GM21529 (cell line): Measurements from ENCODE around the gene CHAC2.
A peak's percentile ranks its signal among the peaks of the same experiment; 100 is the strongest.
"Not testable (repeated sequence)": the region's sequence is repeated elsewhere in the genome, so short reads cannot be mapped to it uniquely, and the experiment has no call there.

ENCODE experiments used
- ATAC-seq: cut with Tn5 transposase; IDR thresholded peaks from one replicate; pipeline ENCODE4 v1.9.1; 2021; ENCODE audit not compliant: unreplicated experiment

CHAC2 gene

GRCh38 chr2:53777134-53777533 is 9.5 kb downstream of the CHAC2 start:
- ATAC-seq = no peak

DNA sequence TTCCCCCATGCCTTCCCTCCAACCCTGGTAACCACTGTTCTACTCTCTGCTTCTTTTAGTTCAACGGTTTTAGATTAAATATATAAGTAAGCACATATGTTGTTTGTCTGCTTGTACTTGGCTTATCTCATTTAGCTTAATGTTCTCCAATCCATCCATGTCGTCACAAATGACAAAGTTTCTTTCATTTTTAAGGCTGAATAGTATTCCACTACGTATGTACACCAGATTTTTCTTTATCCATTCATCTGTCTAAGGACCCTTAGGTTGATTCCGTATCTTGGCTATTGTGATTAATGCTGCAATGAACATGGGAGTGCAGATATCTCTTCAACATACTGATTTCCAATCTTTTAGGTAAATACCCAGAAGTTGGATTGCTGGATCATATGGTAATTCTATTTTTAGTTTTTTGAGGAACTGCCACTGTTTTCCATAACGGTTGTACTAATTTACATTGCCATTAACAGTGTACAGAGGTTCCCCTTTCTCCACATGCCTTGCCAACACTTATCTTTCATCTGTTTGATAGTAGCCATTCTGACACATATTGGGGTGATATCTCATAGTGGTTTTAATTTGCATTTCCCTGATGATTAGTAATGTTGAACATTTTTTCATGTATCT is 11.0 kb downstream of the CHAC2 start:
- no peak for ATAC-seq

DNA sequence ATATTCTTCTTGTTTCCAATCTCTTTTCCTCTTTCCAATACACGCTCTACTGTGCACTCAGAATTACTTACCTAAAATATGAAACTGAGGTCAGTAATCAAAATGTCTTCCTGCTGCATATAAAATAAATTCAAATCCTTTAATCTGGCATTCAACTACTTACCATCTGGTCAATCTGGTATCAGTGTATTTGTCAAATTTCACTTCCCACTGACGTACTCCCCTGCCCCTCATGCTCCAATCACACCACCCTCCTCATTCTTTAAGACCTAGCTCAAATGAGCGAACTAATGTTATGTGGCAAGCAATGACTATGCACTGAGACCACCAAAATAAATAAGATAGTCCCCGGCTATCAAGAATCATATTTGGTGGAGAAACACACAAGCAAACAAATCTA is 12.5 kb downstream of the CHAC2 start:
- ATAC-seq = no peak

DNA sequence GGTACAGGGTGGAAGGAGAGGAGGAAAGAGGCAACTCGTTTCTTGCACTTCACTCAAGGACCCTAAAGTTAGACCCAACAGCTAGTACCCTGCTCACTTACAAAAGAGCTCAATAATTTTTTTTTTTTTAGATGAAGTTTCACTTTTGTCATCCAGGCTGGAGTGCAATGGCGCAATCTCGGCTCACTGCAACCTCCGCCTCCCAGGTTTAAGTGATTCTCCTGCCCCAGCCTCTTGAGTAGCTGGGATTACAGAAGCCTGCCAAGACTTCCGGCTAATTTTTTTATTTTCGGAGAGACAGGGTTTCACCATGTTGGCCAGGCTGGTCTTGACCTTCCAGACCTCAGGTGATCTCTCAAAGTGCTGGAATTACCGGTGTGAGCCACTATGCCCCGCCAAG is 15.1 kb downstream of the CHAC2 start:
- no peak for ATAC-seq

DNA sequence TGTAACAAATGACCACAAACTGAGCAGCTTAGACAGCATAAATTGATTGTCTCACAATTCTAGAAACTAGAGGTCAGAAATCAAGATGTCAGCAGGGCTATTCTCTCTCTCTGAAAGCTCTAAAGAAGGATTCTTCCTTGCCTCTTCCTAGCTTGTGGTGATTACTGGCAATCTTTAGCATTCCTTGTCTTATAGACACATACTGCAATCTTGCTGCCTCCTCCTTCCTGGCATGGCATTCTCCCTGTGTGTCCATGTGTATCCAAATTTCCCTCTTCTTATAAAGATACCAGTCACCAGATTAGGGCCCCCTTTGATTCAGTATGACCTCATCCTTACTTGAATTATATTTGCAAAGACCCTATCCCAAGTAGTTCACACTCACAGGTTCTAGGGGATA is 16.8 kb downstream of the CHAC2 start:
- no peak for ATAC-seq

DNA sequence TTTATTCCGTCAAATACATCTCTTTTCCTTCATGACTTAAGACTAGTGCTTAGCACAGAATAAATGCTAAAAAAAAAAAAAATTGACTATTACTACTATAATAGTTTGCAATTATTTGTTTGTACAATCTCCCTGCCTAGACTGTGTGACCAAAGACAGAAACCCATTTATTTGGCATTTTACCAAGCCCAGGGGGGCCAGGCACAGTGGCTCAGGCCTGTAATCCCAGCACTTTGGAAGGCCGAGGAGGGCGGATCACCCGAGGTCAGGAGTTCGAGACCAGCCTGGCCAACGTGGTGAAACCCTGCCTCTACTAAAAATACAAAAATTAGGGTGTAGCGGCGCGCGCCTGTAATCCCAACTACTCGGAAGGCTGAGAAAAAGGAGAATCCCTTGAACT is 17.8 kb downstream of the CHAC2 start:
- no peak for ATAC-seq

DNA sequence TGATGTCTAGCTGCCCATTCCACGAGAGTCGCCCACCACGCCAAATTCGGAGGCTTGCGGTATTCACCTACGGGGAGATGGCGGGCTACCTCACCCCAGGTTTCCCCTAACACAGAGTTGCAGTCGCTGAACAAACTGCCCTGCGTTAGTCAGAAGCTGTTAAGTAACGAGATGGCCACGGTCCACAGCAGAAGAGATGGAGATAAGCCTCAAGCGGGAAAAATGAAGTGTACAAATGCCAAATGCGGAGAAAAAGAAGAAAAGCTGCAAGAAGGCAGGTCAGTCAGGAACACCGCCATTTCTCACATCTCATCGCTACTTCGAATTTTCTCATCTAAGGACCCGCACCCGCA is 18.7 kb downstream of the CHAC2 start:
- peak; percentile 3 for ATAC-seq

- peak; percentile 95 for ATAC-seq
Measured at GRCh38 chr2:53786705-53787613, 19.4 kb downstream of the CHAC2 start, which contains the start of the genes ASB3 and ERLEC1. ASB3 (minus strand) TSS chr2:53786953; CDS start chr2:53765572, 21,381 bp downstream. ERLEC1 (plus strand) TSS chr2:53787044; CDS start chr2:53787211, 167 bp downstream.

DNA sequence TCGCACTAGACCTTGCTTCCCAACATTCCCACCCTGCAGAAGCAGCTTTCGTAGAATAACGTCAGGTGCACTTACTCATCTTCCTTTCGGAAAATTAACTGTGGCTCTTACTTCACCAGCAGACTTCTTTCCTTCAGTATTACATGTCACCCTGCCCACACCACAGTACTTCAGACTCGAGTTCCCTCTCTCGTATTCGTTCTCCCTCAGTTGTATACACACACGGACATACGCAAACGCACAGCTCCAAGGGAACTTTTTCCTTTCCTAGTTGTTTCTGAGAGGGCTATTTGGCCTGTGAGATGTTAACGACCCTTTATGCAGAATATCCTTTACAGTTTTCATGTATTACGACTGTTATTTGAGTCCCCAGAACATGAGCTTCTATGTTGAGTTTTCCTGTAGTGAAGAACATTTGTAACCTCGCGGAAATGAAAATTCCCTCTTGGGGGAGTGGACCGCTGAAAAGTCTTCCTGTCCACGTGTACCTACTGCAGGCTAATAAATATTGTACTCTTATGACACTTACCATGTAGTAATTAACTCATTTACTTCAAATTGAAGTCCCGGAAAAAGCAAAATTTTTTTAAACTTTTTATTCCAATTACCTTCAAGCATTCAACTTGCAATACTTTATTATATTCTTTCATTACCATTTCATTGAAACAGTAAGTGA is 20.1 kb downstream of the CHAC2 start:
- ATAC-seq = no peak

GRCh38 chr2:53793261-53793660 is 25.7 kb downstream of the CHAC2 start:
- no peak for ATAC-seq

GRCh38 chr2:53793821-53794220 is 26.2 kb downstream of the CHAC2 start:
- ATAC-seq = no peak

GRCh38 chr2:53801547-53801946 is 33.9 kb downstream of the CHAC2 start:
- ATAC-seq = no peak

DNA sequence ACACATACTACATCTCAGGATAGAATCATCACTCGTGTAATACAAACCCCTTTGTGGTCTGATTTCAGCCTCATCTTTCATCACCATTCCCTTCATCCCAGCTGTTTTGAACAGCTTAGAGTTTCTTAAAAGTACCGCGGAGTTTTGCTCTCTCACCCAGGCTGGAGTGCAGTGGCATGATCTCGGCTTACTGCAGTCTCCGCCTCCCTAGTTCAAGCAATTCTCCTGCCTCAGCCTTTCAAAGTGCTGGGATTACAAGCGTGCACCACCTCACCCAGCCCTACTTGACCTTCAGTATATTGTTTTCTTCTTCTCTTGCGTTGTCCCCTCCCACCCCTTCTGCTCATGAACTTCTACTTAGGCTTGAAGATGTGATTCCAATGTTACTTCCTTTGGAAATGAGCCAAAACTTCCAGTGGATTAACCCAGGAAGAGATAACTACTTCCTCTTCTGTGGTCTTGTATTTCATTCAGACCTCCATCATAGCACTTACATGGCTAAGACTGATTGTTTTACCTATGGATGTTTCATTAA is 35.1 kb downstream of the CHAC2 start:
- no peak for ATAC-seq

GRCh38 chr2:53811601-53812000 is 44.0 kb downstream of the CHAC2 start:
- ATAC-seq = no peak

GRCh38 chr2:53813151-53813550 is 45.5 kb downstream of the CHAC2 start:
- no peak for ATAC-seq

DNA sequence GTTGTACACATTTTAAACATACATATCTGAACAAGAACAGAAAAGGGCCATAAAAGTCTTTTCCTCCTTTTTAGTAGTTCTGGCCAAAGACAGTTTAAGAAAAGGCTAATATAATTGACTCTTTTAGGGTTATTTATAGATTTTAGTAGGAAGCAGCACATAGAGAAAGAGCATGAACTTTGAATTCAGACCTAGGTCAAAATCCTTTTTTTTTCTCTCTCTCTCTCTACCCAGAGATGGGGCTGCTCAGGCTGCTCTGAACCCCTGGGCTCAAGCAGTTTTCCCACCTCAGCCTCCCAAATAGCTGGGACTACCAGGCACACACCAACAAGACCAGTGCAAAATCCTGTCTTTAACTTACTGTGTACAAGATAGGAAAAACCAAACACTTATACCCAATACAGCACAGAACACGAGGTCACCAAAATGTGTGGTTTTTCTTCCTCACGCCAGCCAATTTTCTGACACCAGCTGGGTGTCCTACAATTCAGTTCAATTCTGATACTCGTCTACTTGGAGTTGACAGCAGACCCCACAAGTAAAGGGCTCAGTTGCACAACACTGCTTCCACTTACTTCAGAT is 51.3 kb downstream of the CHAC2 start:
- ATAC-seq = no peak

DNA sequence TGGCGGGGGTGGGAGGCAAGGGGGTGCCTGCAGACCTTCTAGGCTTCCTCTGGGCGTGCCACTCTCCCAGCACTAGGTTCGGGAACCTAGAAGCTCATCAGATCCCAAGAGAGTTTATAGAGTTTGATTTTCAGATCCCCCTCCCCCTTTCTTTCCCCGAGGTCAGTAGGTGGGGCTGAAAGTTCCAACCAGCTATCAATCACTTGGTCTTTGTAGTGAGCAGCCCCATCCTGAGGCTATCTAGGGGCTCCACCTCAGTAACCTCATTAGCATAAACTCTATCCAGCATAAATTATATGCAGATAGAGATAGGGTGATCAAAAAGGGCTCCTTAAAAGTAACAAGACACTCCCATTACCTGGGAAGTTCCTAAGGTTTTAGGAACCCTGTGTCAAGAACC is 52.0 kb downstream of the CHAC2 start:
- ATAC-seq = no peak

- ATAC-seq = no peak
Measured at GRCh38 chr2:53820048-53820447, 52.4 kb downstream of the CHAC2 start.

GRCh38 chr2:53820711-53821110 is 53.1 kb downstream of the CHAC2 start:
- no peak for ATAC-seq

GRCh38 chr2:53821810-53822209 is 54.2 kb downstream of the CHAC2 start:
- ATAC-seq = no peak

GRCh38 chr2:53823639-53824038 is 56.0 kb downstream of the CHAC2 start:
- ATAC-seq = not testable (repeated sequence)
